Vagina (tissue), 2 donors: ENCODE data around the gene RAB20.

Experiments used
- POLR2A ChIP-seq, 2 donors: fragments of 450-650 bp; IDR thresholded peaks; one replicate each; pipeline ENCODE4 v1.6.1; 2017; ENCODE audit warnings: antibody characterized with exemption in 2 of 2, mild to moderate bottlenecking in 2 of 2, moderate library complexity in 2 of 2
- POLR2AphosphoS5 ChIP-seq, 2 donors: sonication (generic); formaldehyde crosslinking; IDR thresholded peaks; one replicate each; pipeline ENCODE4 v1.9.0; 2017; ENCODE audit warnings: antibody characterized with exemption in 2 of 2, mild to moderate bottlenecking in 2 of 2, low read depth in 1 of 2; ENCODE audit not compliant: insufficient read depth in 1 of 2

- TF ChIP-seq POLR2A (IDR thresholded peaks at IDR 0.05), result no peak
- no peak for TF ChIP-seq POLR2AphosphoS5 (IDR thresholded peaks at IDR 0.05; ENCODE audit: insufficient read depth in 1 of 2, low read depth in 1 of 2)
Measured at GRCh38 chr13:110506859-110507566, 54.5 kb downstream of the RAB20 start.
